Gastrocnemius medialis (tissue), 4 donors: ENCODE results near the gene TUFT1.

Experiments
- POLR2A ChIP-seq, 2 donors: fragments of 450-650 bp; IDR thresholded peaks; one replicate each; pipeline ENCODE4 v1.6.1; 2017; ENCODE audit warnings: antibody characterized with exemption in 2 of 2, mild to moderate bottlenecking in 2 of 2, moderate library complexity in 2 of 2
- TF ChIP-seq, protein P1 (sequence below), 5 experiments: fragments of 450-650 bp in 3 of 5; fragments of 200-600 bp in 2 of 5; sonication (generic) in 2 of 5; IDR thresholded peaks in 4 of 5; conservative IDR thresholded peaks in 1 of 5; 1 replicate in 4 of 5; 2 replicates in 1 of 5; pipeline ENCODE4 v1.5.1; 2016 to 2019; ENCODE audit warnings: antibody characterized with exemption in 5 of 5, mild to moderate bottlenecking in 3 of 5, moderate library complexity in 3 of 5

DNA sequence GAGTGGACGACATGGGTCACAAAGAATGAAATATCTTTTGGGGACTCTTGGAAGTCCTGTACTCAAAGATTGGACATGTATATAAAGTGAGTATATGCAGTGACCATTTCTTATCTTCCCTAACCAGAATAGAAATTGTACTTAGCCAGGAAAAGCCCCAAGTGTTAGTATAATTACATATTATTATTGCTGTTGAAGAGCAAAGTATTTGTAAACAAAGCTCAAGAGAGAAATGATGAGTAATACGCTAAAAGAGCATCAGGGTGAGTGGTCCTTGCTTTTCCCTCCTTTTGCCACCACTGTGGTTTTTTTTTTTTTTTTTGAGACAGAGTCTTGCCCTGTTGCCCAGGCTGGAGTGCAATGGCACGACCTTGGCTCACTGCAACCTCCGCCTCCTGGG, 35.4 kb upstream of the TUFT1 start:
- TF ChIP-seq, protein P1, sequence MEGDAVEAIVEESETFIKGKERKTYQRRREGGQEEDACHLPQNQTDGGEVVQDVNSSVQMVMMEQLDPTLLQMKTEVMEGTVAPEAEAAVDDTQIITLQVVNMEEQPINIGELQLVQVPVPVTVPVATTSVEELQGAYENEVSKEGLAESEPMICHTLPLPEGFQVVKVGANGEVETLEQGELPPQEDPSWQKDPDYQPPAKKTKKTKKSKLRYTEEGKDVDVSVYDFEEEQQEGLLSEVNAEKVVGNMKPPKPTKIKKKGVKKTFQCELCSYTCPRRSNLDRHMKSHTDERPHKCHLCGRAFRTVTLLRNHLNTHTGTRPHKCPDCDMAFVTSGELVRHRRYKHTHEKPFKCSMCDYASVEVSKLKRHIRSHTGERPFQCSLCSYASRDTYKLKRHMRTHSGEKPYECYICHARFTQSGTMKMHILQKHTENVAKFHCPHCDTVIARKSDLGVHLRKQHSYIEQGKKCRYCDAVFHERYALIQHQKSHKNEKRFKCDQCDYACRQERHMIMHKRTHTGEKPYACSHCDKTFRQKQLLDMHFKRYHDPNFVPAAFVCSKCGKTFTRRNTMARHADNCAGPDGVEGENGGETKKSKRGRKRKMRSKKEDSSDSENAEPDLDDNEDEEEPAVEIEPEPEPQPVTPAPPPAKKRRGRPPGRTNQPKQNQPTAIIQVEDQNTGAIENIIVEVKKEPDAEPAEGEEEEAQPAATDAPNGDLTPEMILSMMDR (IDR thresholded peaks at IDR 0.05 in 4 of 5, conservative IDR thresholded peaks at IDR 0.05 in 1 of 5): no peak
- TF ChIP-seq POLR2A (IDR thresholded peaks at IDR 0.05): no peak
